ENCODE measurements around the gene UBN1.

DNA sequence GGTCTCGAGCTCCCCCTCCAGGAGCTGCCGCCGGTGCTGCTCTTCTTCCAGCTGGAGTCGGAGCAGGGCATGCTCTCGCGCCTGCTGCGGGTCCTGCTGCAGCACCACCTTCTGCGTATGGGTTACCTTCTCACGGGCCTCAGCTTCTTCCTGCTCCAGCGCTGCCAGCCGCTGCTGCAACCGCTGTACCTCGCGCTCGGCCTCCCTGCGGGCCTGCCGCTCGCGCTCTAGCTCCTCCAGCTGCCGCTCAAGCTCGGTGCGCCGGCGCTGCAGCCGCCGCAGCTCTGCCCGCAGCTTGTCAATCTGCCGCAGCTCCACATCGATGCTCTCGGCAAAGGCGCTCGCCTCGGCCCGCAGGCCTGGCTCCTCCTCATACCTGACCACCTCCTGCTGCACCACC lies 36.9 kb downstream of the UBN1 start:
- TF ChIP-seq, protein P1, sequence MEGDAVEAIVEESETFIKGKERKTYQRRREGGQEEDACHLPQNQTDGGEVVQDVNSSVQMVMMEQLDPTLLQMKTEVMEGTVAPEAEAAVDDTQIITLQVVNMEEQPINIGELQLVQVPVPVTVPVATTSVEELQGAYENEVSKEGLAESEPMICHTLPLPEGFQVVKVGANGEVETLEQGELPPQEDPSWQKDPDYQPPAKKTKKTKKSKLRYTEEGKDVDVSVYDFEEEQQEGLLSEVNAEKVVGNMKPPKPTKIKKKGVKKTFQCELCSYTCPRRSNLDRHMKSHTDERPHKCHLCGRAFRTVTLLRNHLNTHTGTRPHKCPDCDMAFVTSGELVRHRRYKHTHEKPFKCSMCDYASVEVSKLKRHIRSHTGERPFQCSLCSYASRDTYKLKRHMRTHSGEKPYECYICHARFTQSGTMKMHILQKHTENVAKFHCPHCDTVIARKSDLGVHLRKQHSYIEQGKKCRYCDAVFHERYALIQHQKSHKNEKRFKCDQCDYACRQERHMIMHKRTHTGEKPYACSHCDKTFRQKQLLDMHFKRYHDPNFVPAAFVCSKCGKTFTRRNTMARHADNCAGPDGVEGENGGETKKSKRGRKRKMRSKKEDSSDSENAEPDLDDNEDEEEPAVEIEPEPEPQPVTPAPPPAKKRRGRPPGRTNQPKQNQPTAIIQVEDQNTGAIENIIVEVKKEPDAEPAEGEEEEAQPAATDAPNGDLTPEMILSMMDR (IDR thresholded peaks at IDR 0.05): no peak
- no peak for TF ChIP-seq POLR2A (IDR thresholded peaks at IDR 0.05)
